AG10803 (cell line): ENCODE measurements around the gene TMEM161B.

Experiments used
- DNase-seq: peaks from one replicate; pipeline ENCODE4 v3.0.0; 2010; ENCODE audit warnings: low read depth
- H3K4me3 ChIP-seq: 2 replicates; pipeline ENCODE4 v1.5.1; 2011; ENCODE audit warnings: mild to moderate bottlenecking, low read length, control low read depth
- TF ChIP-seq, protein P1 (sequence below): conservative IDR thresholded peaks from 2 replicates; pipeline ENCODE4 v1.5.1; 2011; ENCODE audit warnings: mild to moderate bottlenecking, low read length, control low read depth, inconsistent platforms

TMEM161B gene

GRCh38 chr5:88268385-88269184, at the start of gene TMEM161B:
TSS of gene TMEM161B (minus strand) at chr5:88268845. CDS start at chr5:88268723, 122 bp downstream.
- TF ChIP-seq, protein P1, sequence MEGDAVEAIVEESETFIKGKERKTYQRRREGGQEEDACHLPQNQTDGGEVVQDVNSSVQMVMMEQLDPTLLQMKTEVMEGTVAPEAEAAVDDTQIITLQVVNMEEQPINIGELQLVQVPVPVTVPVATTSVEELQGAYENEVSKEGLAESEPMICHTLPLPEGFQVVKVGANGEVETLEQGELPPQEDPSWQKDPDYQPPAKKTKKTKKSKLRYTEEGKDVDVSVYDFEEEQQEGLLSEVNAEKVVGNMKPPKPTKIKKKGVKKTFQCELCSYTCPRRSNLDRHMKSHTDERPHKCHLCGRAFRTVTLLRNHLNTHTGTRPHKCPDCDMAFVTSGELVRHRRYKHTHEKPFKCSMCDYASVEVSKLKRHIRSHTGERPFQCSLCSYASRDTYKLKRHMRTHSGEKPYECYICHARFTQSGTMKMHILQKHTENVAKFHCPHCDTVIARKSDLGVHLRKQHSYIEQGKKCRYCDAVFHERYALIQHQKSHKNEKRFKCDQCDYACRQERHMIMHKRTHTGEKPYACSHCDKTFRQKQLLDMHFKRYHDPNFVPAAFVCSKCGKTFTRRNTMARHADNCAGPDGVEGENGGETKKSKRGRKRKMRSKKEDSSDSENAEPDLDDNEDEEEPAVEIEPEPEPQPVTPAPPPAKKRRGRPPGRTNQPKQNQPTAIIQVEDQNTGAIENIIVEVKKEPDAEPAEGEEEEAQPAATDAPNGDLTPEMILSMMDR, result no peak
- H3K4me3 ChIP-seq, result peak within 1 kb of the TSS; percentile 92
- peak; percentile 79 for DNase-seq

- H3K4me3 ChIP-seq, result no peak overlapping the region
- TF ChIP-seq, protein P1, result no peak
- no peak for DNase-seq
Observed at GRCh38 chr5:88304356-88304755, 35.7 kb upstream of the TMEM161B start.

GRCh38 chr5:88298425-88298824, 29.8 kb upstream of the TMEM161B start:
- TF ChIP-seq, protein P1, result no peak
- H3K4me3 ChIP-seq, result no peak overlapping the region
- peak; percentile 21 for DNase-seq

DNA sequence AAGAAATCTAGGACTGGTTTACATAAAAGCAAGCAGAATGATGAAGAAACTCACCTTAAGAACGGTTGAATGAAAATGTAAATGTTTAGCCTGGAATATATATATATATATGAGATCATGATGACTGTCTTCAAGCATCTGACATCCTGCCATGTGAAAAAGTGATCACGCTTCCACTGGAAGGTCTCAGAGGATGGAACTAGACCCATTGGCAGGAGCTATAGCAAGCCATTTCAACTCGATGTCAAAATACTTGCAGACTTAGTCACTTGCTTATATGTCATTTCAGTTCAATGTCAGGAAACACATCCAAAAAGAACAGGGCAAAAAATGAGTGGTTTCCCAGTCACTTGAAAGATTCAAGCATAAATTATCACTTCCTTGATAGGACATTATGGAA, 22.2 kb upstream of the TMEM161B start:
- no peak for DNase-seq
- TF ChIP-seq, protein P1, result no peak
- no peak overlapping the region for H3K4me3 ChIP-seq

DNA sequence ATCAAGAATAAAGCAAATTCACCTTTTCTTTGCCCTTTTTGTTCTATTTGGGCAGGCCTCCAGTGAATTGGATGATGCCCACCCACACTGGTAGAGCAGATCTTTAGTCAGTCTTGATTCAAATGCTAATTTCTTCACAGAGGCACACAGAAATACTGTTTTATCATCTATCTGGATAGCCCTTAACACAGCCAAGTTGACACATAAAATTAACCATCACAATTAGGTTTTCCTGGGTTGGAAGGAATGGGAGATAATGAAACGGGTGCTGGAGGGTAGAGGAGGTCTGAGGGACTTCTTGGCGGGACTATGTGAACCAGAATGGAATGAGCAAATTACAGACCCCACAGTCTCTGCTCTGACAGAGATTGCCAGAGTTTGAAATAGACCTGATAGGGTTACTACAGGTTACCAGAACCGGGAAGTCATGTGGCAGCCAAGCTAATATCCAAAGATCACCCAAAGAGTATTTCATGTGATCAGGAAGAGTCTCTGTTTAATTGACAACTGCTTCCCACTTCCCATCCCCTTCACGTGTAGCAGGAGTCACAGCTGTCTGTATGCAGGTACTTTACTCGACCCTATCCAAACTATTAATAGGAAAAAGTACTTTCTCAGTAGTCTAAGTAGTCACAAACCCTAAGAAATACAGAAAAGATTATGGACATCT, 20.0 kb upstream of the TMEM161B start:
- TF ChIP-seq, protein P1, result no peak
- H3K4me3 ChIP-seq, result no peak overlapping the region
- no peak for DNase-seq

GRCh38 chr5:88287846-88288527, 19.3 kb upstream of the TMEM161B start:
- H3K4me3 ChIP-seq, result no peak overlapping the region
- TF ChIP-seq, protein P1, result no peak
- DNase-seq, result no peak
